Measurements from ENCODE around the gene INTS2.
"Not testable (repeated sequence)": the region's sequence is repeated elsewhere in the genome, so short reads cannot be mapped to it uniquely, and the experiment has no call there.

INTS2 gene

DNA sequence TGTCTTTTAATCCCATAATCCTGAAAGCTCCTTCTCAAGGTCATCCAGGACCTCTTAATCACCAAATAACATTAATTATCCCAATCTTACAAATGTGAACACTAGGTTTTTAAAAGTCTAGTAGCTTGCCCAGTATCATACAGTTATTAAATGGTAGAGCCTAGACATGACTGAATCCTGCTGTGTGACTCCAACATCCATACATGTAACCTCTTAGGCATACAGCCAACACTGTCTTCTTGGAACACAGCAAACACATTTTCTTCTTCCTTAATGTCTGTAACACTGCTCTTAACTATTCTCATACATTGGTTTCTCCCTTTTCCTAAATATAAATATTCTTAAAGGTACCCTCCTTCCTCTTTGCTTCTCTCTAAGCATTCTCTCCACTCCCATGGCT lies 78.1 kb downstream of the INTS2 start:
- DNase-seq (ENCODE audit: low read depth), result peak; percentile 22

DNA sequence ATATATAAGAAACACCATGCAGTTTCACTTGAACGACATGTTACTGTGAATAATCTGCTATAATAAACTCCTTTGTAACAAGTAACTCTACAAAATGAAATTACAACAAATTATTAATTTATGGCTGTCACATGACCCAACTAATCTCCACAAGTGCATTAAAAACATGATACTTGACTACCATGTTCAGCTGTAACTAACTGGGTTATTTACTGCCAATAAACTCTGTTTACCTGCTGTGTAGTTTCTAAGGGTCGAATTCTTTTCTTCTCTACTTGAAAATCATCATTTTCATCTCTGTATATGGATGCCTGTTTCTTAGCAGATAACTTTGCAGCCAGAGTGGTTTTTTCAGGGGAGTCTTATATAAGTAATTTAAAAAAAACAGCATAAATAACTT lies 78.9 kb downstream of the INTS2 start:
- no peak for DNase-seq (ENCODE audit: low read depth)

DNA sequence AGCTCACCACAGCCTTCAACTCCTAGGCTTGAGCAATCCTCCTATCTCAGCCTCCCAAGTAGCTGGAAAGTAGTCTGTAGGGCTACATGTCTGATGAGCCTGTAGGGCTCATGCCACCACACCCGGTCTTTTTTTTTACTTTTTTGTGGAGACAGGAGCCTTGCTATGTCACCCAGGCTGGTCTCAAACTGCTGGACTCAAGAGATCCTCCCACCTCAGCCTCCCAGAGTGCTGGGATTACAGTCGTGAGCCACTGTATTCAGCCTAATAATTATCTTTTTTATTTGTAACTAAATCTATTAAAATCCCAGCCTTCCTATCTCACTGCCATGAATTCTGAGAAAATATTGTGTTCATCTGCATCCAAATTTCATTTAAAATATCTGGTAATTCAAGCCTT lies 79.5 kb downstream of the INTS2 start:
- no peak for DNase-seq (ENCODE audit: low read depth)

DNA sequence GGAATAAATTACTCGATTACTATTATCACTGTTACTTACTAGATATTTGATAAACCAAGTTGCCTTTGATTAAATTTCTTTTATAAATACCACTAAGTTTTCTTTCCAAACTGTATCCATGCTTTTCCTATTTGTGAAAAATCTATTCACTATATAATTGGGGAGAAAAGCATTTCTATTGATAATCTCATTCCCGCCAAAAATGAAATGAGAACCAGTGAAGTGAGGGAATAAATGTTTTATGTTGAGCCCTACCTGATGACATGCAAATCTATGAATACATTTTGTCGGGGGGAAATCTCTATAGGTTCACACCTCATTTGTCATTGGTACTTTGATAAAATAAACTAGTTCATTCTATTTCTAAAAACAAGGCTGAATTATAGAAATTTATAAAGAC lies 80.1 kb downstream of the INTS2 start:
- DNase-seq (ENCODE audit: low read depth), result no peak

DNA sequence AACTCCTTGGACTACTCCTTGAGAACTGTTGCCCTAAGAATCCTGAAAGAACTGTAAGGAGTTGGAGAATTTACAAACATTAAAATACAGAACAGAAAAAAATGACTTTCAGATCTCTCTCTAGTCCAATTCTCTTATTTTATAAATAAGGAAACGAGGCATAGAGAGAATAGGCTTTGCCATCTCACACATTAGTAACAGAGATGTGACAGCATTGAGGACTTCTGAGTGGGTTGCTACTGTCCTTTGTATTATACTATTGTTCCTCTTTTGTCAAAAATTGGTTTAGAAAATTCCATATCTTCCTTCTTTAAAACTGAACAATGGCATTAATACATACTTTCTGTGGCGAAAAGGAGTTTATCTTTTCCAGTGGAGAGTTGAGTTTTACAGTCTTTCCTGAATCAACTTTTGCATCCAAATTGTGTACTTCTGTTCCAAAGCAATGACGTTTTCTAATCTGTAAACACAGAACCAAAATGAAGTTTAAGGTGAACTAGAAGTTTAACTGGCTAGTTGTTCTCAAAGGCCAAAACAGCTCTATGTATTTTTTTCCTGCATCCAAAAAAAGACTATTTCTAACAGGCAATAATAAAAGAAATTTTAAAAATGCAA lies 80.9 kb downstream of the INTS2 start:
- DNase-seq (ENCODE audit: low read depth), result no peak

DNA sequence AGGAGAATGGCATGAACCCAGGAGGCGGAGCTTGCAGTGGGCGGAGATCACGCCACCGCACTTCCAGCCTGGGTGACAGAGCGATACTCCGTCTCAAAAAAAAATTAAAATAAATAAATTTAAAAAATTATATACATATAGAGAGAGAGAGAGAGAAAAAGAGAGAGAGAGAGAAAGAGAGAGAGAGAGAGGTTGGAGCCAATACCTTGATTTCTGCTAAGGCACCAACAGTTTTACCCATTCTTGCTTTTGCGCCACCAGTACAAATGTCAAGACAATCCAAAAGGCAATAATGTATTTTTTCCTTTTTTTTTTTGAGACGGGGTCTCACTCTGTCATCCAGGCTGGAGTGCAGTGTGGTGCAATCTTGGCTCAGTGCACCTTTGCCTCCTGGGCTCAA lies 81.7 kb downstream of the INTS2 start:
- no peak for DNase-seq (ENCODE audit: low read depth)

DNA sequence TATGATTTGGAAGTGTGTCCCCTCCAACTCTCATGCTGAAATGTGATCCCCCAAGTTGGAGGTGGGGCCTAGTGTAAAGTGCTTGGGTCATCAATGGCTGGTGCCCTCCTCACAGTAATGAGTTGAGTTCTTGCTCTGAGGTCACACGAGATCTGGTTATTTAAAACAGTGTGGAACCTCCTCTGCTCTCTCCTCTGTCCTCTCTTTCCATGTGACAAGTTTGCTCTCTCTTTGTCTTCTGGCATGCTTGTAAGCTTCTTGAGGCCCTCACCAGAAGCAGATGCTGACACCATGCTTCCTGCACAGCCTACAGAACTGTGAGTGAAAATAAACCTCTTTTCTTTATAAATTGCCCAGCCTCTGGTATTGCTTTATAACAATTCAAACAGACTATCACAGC lies 84.3 kb downstream of the INTS2 start:
- no peak for DNase-seq (ENCODE audit: low read depth)

DNA sequence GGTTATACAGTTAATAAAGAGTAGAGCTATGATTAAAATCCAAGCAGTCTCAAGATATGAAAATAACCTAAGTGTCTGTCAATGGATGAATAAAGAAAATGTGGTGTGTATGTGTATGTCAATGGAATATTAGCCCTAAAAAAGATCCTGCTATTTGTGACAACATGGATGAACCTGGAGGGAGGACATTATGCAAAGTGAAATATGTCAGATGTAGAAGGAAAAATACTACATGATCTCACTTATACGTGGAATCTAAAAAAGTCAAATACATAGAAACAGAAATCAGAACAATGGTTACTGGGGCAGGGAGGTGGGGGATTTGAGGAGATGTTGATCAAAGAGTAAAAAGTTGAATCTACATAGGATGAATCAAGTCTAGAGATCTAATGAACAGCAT lies 84.9 kb downstream of the INTS2 start:
- DNase-seq (ENCODE audit: low read depth), result no peak

DNA sequence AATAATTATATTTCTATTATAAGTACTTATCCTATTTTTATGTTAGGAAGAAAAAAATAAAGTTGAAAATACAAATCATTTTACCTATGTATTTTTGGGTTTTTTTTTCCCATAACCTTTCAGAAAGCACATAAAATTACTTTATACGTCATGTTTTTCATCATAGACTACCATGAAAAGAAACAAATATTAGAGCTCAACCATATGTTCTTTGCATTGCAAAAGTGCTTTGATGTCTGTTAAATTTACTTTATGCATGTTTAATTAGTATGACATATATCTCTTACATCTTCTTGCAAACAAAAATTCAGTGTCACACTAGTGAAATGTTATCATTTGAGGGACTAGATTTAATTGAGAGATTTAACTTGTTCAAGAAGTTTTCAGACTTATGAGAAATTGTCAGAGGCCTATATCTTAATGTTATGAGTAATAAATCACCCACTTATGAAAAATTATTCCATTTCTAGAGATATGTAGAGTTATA lies 88.4 kb downstream of the INTS2 start:
- no peak for DNase-seq (ENCODE audit: low read depth)

DNA sequence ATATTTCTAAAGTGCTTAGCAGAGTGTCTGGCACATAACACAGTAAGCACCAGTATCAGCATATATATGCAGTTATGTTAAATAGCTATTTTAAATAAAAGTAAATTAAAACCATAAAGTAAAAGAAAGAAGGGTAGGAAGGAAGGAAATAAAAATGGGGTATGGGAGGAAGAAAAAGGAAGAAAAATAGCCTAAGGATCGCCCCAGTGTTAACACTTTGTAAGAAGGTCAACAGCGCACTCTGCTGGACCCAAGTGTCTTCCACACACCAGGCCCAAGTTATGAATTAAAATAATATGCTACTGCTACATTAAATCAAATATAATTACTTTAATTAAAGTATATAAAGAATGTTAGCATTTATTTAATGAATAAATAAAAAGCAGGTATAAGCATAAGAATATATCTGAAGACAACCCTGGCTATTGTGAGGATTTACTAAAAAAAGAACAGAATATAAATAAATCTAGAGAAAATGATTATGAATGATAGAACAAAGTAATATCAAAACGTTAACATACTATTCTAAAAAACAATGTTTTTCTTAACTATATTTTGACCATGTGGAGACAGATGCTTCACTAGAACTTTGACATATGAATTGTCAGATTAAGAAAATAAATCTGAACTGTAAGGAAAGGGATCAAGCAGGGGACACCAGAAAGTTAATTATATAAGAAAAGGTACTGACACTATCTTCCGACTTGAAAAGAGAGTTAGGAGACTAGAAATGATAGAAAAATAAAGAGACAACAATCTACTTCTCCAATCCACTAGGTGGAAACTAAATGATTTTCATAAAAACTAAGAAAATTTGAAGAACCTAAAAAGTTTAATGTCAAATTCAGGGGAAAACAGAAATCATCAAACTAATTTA lies 90.4 kb downstream of the INTS2 start:
- peak; percentile 65 for DNase-seq (ENCODE audit: low read depth)

DNA sequence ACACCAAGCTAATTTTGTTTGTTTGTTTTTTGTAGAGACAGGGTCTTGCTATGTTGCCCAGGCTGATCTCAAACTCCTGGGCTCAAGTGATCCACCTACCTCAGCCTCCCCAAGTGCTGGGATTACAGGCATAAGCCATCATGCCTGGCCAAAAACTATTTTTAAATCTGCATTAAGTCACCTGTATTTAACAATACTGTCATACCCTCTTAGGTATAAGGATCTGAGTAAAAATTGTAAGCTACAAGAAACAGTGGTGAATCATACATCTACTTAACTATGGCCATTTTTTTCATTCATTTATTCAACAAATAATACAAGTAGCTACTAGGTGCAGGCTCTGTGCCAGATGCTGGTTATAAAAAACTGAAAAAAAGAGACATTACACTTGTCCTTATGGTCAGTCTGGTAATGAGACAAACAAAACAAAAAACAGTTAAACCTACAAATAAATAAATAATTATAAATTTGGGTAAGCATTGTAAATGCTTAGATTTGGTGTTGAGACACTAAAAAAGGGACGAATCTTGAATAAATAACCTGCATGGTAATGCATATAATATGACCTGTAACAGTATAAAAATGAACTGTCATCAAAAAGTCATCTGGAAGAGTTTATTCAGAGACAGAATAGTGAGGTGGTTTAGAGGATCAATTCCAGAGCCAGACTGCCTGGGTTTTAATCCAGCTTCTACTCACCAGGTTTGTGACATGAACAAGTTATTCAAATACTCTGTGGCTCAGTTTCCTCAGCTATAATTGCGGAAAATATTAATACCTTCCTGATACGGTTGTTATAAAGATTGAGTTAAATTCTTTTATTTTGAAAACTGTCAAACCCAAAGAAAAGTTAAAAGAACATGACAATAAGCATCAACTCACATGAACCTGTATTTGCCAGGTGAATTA lies 91.3 kb downstream of the INTS2 start:
- no peak for DNase-seq (ENCODE audit: low read depth)

DNA sequence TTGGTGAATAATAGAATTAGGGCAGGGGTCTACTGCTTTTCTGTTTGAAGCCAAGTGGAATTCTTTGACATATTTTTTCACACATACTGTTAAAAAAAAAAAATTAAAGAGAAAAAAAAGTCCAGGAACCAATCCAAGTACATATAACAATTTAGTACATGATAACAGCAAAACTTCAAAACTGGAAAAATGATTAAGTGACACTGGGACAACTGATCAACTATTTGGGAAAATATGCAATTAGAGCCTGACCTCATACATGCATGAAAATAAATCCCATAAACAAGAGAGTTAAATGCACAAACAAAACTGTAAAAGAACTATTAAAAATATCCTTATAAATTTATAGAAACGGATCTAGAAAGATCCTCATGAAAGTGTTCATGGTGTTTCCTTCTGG lies 92.2 kb downstream of the INTS2 start:
- DNase-seq (ENCODE audit: low read depth), result no peak

DNA sequence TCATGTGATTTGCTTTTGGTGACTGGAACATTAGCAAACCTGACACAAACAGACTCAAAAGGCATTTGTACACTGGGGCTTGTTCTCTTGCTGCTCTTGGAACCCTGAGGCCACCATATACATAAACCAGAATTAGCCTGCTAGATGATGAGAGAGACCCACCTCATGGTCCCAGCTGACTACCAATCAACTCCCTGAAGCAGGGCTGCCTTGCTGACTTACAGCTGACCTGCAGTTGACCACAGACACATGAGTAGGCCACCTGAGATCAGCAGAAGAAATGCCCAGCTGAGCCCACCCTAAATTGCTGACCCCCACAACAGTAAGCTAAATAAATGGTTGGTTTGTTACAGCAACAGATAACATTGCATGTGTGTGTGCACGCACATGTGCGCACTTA lies 93.2 kb downstream of the INTS2 start:
- no peak for DNase-seq (ENCODE audit: low read depth)

DNA sequence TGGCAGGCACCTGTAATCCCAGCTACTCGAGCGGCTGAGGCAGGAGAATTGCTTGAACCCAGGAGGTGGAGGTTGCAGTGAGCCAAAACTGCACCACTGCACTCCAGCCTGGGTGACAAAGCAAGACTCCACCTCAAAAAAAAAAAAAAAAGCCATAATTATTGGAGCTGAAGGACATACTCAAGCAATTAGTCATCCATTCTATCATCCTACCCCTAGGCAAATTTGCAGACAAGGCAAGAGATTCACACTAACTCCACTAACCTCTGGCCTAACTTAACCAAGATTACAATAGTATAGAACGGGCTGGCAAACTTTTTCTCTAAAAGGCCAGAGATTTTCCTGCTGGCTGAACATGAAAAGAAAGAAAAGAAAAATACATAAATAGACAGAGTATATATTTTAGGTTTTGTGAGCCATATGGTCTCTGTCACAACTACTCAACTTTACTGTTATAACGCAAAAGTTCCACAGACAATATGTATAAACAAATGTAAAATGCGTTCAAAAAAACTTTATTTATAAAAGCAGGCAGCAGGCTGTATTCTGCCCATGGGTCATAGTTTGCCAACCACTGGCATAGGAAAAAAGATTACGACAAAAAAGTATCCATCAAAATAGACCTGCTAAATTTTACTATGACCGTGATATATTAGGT lies 94.1 kb downstream of the INTS2 start:
- DNase-seq (ENCODE audit: low read depth), result peak; percentile 51

DNA sequence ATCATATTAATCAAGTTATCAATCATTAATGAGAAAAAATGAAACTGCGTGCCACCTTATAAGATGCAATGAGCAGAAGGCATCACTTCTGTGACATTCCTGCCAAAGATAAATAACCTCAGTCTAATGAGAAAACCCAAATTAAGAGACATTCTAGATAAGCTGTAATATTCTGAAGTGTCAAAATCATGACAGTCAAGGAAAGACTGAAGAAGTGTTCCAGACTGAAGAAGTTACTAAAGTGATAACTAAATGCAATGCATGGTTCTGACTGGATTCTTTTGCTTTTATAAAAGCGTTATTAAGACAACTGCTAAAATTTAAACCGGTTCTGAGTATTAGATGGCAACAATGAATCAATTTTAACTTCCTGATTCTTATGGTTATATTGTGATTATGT lies 95.3 kb downstream of the INTS2 start:
- no peak for DNase-seq (ENCODE audit: low read depth)

DNA sequence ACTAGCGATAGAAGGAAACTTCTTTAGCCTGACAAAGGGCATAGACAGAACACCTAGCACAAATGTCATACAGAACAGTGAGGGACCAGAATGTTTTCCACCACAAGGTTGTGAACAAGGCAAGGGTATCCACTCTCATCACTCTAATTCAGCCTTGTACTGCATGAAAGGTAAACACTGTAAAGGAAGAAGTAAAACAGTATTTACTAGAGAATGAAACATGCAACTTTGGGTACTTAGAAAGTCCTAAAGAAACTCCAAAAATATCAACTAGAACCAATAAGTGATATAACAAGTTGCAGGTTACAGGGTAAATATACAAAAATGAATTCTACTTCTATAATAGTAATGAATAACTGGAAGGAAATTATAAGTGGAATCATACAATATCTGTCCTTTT lies 96.7 kb downstream of the INTS2 start:
- DNase-seq (ENCODE audit: low read depth), result no peak

DNA sequence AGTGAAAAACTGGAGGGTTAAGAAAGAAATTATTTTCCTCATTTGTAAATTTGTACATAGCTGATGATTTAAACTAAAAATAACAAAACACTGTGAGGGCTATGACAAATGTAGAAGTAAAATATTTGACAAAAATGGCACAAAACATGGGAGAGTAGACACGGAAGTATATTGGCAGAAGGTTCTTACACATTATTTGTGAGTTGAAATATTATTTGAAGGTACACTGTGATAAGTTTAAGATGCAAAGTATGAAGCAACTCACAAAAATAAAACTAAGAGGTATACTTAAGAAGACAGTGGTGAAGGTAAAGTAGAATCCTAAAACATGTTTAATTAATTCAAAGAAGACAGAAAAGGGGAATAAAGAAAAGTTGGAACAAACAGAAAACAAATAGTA lies 99.1 kb downstream of the INTS2 start:
- no peak for DNase-seq (ENCODE audit: low read depth)

DNA sequence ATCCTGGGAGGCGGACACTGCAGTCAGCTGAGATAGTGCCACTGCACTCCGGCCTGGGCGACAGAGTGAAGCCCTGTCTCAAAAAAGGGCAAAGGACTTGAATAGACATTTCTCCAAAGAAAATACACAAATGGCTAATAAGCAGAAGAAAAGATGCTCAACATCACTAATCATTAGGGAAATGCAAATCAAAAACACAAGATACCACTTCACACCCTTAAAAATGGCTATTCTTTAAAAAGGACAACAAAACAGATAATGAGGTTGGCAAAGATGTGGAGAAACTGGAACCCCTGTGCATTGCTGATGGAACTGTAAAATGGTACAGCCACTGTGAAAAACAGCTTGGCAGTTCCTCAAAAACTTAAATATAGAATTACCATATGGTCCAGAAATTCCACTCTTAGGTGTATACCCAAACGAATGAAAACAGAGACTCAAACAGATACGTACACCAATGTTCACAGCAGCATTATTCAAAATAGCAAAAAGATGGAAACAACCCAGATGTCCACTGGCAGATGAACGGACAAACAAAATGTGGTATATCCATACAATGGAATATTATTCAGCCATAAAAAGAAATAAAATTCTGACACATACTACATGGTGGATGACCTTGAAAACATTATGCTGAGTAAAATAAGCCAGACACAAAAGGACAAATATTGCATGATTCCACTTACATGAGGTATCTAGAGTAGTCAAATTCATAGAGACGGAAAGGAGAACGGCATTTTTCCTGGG lies 100.0 kb downstream of the INTS2 start:
- no peak for DNase-seq (ENCODE audit: low read depth)

DNA sequence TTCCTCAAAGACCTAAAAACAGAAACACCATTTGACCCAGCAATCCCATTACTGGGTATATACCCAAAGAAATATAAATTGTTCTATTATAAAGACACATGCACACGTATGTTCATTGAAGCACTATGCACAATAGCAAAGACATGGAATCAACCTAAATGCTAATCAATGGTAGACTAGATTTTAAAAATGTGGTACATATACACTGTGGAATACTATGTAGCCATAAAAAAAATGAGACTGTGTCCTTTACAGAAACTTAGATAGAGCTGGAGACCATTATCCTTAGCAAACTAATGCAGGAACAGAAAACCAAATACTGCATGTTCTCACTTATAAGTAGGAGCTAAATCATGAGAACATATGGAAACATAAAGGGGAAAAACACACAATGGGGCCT lies 100.9 kb downstream of the INTS2 start:
- DNase-seq (ENCODE audit: low read depth), result not testable (repeated sequence)

DNA sequence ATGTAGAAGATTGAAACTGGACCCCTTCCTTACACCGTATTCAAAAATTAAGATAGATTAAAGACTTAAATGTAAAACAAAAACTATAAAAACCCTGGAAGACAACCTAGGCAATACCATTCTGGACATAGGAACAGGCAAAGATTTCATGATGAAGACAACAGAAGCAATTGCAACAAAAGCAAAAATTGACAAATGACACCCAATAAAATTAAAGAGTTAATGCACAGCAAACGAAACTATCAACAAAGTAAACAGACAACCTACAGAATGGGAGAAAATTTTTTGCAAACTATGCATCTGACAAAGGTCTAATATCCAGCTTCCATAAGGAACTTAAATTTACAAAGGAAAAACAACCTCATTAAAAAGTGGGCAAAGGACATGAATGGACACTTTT lies 101.6 kb downstream of the INTS2 start:
- DNase-seq (ENCODE audit: low read depth), result not testable (repeated sequence)

DNA sequence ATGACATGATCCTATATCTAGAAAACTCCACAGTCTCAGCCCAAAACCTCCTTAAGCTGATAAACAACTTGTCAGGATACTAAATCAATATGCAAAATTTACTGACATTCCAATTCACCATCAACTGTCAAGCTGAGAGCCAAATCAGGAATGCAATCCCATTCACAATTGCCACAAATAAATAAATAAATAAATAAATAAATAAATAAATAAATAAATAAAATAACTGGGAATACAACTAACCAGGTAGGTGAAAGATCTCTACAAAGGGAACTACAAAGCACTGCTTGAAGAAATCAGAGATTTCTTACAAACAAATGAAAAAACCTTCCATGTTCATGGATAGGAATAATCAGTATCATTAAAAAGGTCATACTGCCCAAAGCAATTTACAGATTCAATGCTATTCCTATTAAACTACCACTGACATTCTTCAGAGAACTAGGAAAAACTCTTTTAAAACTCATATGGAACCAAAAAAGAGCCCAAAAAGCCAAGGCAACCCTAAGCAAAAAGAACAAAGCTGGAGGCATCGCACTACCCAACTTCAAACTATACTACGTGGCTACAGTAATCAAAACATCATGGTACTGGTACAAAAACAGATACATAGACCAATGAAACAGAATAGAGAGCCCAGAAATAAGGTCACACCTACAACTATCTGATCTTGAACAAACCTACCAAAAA lies 102.2 kb downstream of the INTS2 start:
- DNase-seq (ENCODE audit: low read depth), result no peak

Data from amniotic epithelial cell (primary cell).